ENCODE measurements around the gene UTP3. TPM values are rescaled to one million over a fixed set of nuclear protein-coding genes. Genes with fewer than 3 reads are reported as not detected.

UTP3 gene
- total RNA-seq, 1 experiment from 2014 or later = 33.7 TPM

- H3K9me2 ChIP-seq (ENCODE audit: insufficient read depth) = no peaks in the 10 kb centered on the region
- ATAC-seq (peak; percentile 79), DNase-seq (ENCODE audit: low read depth, low spot score) (peak; percentile 42)
- H4K20me1 ChIP-seq (ENCODE audit: insufficient read depth) = no peaks in the 10 kb centered on the region
- ChIA-PET POLR2A (interaction anchor here (1.3 to 2.1 kb wide), 3 partner anchors 11 to 120 kb away, joined by 3 to 11 read pairs (median 4); no protein-coding TSS in a partner anchor), CTCF (interaction anchor here (1.0 to 1.3 kb wide), 3 partner anchors 14 to 32 kb away, joined by 3 to 5 read pairs (median 3); no protein-coding TSS in a partner anchor), RAD21 (ENCODE audit: low non-redundant PET in 1 of 2, low total read pairs in 2 of 2, uncharacterized antibody in 2 of 2, unreplicated experiment in 2 of 2) (no interaction called here)
- BruUV-seq (replicated peaks) = no TSS peak
- peak overlapping the region; percentile 62 for H2AFZ ChIP-seq (ENCODE audit: low read depth, low read length, poor library complexity, severe bottlenecking)
- H3K4me3 ChIP-seq (replicated peaks in 1 of 2; ENCODE audit: low read depth in 1 of 2, low read length in 2 of 2) = peak overlapping the region; percentile 64 to 70
- H3K9ac ChIP-seq (ENCODE audit: low read length) = peak overlapping the region; percentile 77
- TF ChIP-seq SP1 (IDR thresholded peaks at IDR 0.05; ENCODE audit: low read depth) (0 out of 2 replicates have a peak, but pooled peaks have one; percentile 20), RAD21 (IDR thresholded peaks at IDR 0.05; ENCODE audit: low read depth) (peak; percentile 23; the same call in 1 of the 2 replicates), SIN3A (IDR thresholded peaks at IDR 0.05; ENCODE audit: low read depth) (peak; percentile 38; the same call in 1 of the 2 replicates), POLR2A (IDR thresholded peaks at IDR 0.05; ENCODE audit: borderline replicate concordance, extremely low read depth, insufficient read depth, insufficient read length) (no peak), EZH2 (IDR thresholded peaks at IDR 0.05) (no peak), FOSL1 (IDR thresholded peaks at IDR 0.05; ENCODE audit: low read depth) (no peak; the same call in 1 of the 2 replicates), TCF7L2 (IDR thresholded peaks at IDR 0.05; ENCODE audit: borderline replicate concordance, extremely low read depth, insufficient read depth, insufficient read length) (peak; percentile 13), EGR1 (IDR thresholded peaks at IDR 0.05; ENCODE audit: low read depth) (peak; percentile 57; the same call in 1 of the 2 replicates), POLR2AphosphoS5 (IDR thresholded peaks at IDR 0.05; ENCODE audit: low read depth, low read length) (peak; percentile 64), JUND (IDR thresholded peaks at IDR 0.05) (no peak), ZFX (IDR thresholded peaks at IDR 0.05) (no peak; the same call in none of the 2 replicates), ZBTB33 (IDR thresholded peaks at IDR 0.05; ENCODE audit: extremely low read depth, insufficient replicate concordance, low read length) (no peak), ZNF274 (IDR thresholded peaks at IDR 0.05; ENCODE audit: low read depth, low read length) (no peak), YY1 (IDR thresholded peaks at IDR 0.05; ENCODE audit: extremely low read depth, insufficient replicate concordance, low read depth, low read length) (peak; percentile 12)
- TF ChIP-seq, protein P1, sequence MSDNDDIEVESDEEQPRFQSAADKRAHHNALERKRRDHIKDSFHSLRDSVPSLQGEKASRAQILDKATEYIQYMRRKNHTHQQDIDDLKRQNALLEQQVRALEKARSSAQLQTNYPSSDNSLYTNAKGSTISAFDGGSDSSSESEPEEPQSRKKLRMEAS (IDR thresholded peaks at IDR 0.05) = peak; percentile 62
- TF ChIP-seq, protein P2, sequence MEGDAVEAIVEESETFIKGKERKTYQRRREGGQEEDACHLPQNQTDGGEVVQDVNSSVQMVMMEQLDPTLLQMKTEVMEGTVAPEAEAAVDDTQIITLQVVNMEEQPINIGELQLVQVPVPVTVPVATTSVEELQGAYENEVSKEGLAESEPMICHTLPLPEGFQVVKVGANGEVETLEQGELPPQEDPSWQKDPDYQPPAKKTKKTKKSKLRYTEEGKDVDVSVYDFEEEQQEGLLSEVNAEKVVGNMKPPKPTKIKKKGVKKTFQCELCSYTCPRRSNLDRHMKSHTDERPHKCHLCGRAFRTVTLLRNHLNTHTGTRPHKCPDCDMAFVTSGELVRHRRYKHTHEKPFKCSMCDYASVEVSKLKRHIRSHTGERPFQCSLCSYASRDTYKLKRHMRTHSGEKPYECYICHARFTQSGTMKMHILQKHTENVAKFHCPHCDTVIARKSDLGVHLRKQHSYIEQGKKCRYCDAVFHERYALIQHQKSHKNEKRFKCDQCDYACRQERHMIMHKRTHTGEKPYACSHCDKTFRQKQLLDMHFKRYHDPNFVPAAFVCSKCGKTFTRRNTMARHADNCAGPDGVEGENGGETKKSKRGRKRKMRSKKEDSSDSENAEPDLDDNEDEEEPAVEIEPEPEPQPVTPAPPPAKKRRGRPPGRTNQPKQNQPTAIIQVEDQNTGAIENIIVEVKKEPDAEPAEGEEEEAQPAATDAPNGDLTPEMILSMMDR (IDR thresholded peaks at IDR 0.05 in 2 of 3, conservative IDR thresholded peaks at IDR 0.05 in 1 of 3; ENCODE audit: borderline replicate concordance in 1 of 3, insufficient read depth in 1 of 3, low read depth in 2 of 3, low read length in 2 of 3) = peak in 2 of 3 experiments; percentile 37 to 44; a peak in 3 of 6 replicates
- no peaks in the 10 kb centered on the region for H3K36me3 ChIP-seq (ENCODE audit: control insufficient read depth in 1 of 2, insufficient read depth in 2 of 2, low read length in 2 of 2)
- peaks cover 34% of the 10 kb centered on the region for H3K79me2 ChIP-seq (ENCODE audit: insufficient read depth, low read length)
- peak overlapping the region; percentile 79 for H3K4me2 ChIP-seq (ENCODE audit: low read length)
- no peaks in the 10 kb centered on the region for H3K9me3 ChIP-seq (ENCODE audit: control insufficient read depth in 1 of 2, insufficient read depth in 1 of 2, low read depth in 1 of 2, low read length in 2 of 2)
- intact Hi-C loops (cut with micrococcal nuclease) = loop anchor here (2.0 kb wide), 1 partner anchor 16 kb away; the partner anchor contains the start of gene UTP3
- peaks cover 19 to 27% of the 10 kb centered on the region in 2 experiments for H3K4me1 ChIP-seq (ENCODE audit: control insufficient read depth in 1 of 2, insufficient read depth in 2 of 2, low read length in 2 of 2)
- peak overlapping the region; percentile 95 for H3K27ac ChIP-seq (ENCODE audit: low read depth, low read length)
- no peaks in the 10 kb centered on the region for H3K27me3 ChIP-seq (ENCODE audit: insufficient read depth, low read length)
Measured at GRCh38 chr4:70704215-70704930, 16.0 kb downstream of the UTP3 start.

Data from HCT116 (cell line).